ENCODE results near the gene UTP15. TPM values are rescaled to one million over a fixed set of nuclear protein-coding genes. Genes with fewer than 3 reads are reported as not detected.

Gene UTP15
- polyA plus RNA-seq, 1 of the 3 experiments (the other 2 are of a cell fraction): 10.2 TPM

DNA sequence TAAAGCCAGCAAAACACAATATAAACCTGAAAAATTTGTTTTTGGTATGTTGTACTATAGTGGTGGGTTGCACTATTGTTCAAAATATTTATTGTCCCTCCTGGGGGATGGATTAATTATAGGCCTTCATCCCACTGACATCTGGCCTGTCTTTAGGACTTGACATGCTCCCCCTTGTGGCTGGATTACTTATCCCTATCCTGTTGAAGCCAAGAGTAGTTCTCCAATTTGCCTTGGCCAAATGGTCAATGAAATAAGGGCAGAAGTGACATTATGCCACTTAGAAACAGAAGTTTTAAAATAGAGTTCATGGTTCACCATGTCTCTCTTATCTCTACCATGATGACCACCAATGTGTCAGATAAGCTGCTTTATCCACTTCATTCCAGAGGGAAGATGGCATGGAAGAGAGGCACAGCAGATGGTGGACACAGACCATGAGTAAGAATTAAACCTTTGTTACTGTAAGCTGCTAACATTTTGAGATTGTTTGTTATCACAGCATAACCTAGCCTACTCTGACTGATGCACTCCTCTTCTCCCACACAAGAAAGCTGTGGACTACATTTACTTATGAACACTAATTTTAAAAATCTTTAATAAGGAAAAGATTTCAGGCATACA lies 31.3 kb downstream of the UTP15 start:
- Histone ChIP-seq H3K4me3 (ENCODE audit: low read depth in 2 of 2, low read length in 1 of 2) (no peak overlapping the region; a peak in 1 of 4 replicates), H3K9ac (no peak overlapping the region), H3K27ac (ENCODE audit: low read depth in 2 of 2, low read length in 1 of 2) (no peak overlapping the region), H3K9me2 (no peaks in the 10 kb centered on the region), H3K27me3 (ENCODE audit: insufficient read depth) (no peaks in the 10 kb centered on the region), H4K20me1 (ENCODE audit: insufficient read depth) (no peaks in the 10 kb centered on the region), H3K4me1 (ENCODE audit: control insufficient read depth in 1 of 2, insufficient read depth in 2 of 2, low read depth in 1 of 2, low read length in 1 of 2) (no peaks in the 10 kb centered on the region; a peak in 2 of 4 replicates), H3F3A (replicated peaks; ENCODE audit: insufficient read depth) (peaks cover 12% of the 10 kb centered on the region), H2AFZ (ENCODE audit: low read depth) (no peak overlapping the region), H3K4me2 (no peak overlapping the region), H3K9me3 (no peaks in the 10 kb centered on the region; the same call in 1 of the 2 replicates), H3K79me2 (ENCODE audit: insufficient read depth) (no peaks in the 10 kb centered on the region), H3K36me3 (replicated peaks in 1 of 2; ENCODE audit: control insufficient read depth in 1 of 2, insufficient read depth in 2 of 2, low read length in 1 of 2) (no peaks in the 10 kb centered on the region)
- ChIA-PET POLR2A (no interaction called here), CTCF (interaction anchor here (0.7 to 14.9 kb wide), 14 partner anchors 13 to 1053 kb away, joined by 3 to 398 read pairs (median 5); no protein-coding TSS in a partner anchor)
- TF ChIP-seq ELF1 (IDR thresholded peaks at IDR 0.05) (no peak), CTCF (IDR thresholded peaks at IDR 0.05) (peak; percentile 66), SMC3 (IDR thresholded peaks at IDR 0.05; ENCODE audit: low read depth, low read length) (0 out of 2 replicates have a peak, but pooled peaks have one; percentile 5), NRF1 (IDR thresholded peaks at IDR 0.05; ENCODE audit: low read depth, low read length) (no peak), TCF12 (IDR thresholded peaks at IDR 0.05) (no peak), FOXM1 (IDR thresholded peaks at IDR 0.05; ENCODE audit: low read depth) (no peak), TAF1 (IDR thresholded peaks at IDR 0.05; ENCODE audit: borderline replicate concordance, low read depth, low read length) (no peak), RAD21 (IDR thresholded peaks at IDR 0.05; ENCODE audit: low read length) (0 out of 2 replicates have a peak, but pooled peaks have one; percentile 2), EP300 (IDR thresholded peaks at IDR 0.05; ENCODE audit: borderline replicate concordance in 1 of 2, low read depth in 1 of 2, low read length in 1 of 2) (no peak), GATA2 (CRISPR knock-in tag; IDR thresholded peaks at IDR 0.05) (no peak)
- TF ChIP-seq, protein P1, sequence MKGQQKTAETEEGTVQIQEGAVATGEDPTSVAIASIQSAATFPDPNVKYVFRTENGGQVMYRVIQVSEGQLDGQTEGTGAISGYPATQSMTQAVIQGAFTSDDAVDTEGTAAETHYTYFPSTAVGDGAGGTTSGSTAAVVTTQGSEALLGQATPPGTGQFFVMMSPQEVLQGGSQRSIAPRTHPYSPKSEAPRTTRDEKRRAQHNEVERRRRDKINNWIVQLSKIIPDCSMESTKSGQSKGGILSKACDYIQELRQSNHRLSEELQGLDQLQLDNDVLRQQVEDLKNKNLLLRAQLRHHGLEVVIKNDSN (IDR thresholded peaks at IDR 0.05; ENCODE audit: borderline replicate concordance, low read depth): no peak
- peak; percentile 16 for DNase-seq

GRCh38 chr5:73599380-73599779 lies 33.8 kb downstream of the UTP15 start:
- WGBS (ENCODE audit: low lambda C conversion rate): 77% methylated on average over 3 of the region's 3 CpGs
- Histone ChIP-seq H3F3A (replicated peaks; ENCODE audit: insufficient read depth) (peaks cover 4% of the 10 kb centered on the region), H3K27ac (ENCODE audit: low read depth in 2 of 2, low read length in 1 of 2) (no peak overlapping the region), H3K4me3 (ENCODE audit: low read depth in 2 of 2, low read length in 1 of 2) (no peak overlapping the region), H3K9me3 (no peaks in the 10 kb centered on the region; the same call in 1 of the 2 replicates), H3K27me3 (ENCODE audit: insufficient read depth) (no peaks in the 10 kb centered on the region), H3K36me3 (replicated peaks in 1 of 2; ENCODE audit: control insufficient read depth in 1 of 2, insufficient read depth in 2 of 2, low read length in 1 of 2) (no peaks in the 10 kb centered on the region), H3K4me1 (ENCODE audit: control insufficient read depth in 1 of 2, insufficient read depth in 2 of 2, low read depth in 1 of 2, low read length in 1 of 2) (no peaks in the 10 kb centered on the region), H3K9me2 (no peaks in the 10 kb centered on the region), H3K79me2 (ENCODE audit: insufficient read depth) (no peaks in the 10 kb centered on the region), H2AFZ (ENCODE audit: low read depth) (no peak overlapping the region), H3K4me2 (no peak overlapping the region), H4K20me1 (ENCODE audit: insufficient read depth) (no peaks in the 10 kb centered on the region), H3K9ac (no peak overlapping the region)
- ChIA-PET CTCF (interaction anchor here (0.5 to 14.9 kb wide), 3 partner anchors 8 to 286 kb away, joined by 3 to 398 read pairs (median 3); no protein-coding TSS in a partner anchor), POLR2A (no interaction called here)
- TF ChIP-seq YY1 (IDR thresholded peaks at IDR 0.05; ENCODE audit: low read depth) (no peak), MEF2A (IDR thresholded peaks at IDR 0.05; ENCODE audit: borderline replicate concordance, low read depth) (no peak), IRF3 (IDR thresholded peaks at IDR 0.05; ENCODE audit: low read depth, low read length) (no peak)
- DNase-seq: no peak
